Endothelial cell (in vitro differentiated cells): ENCODE results near the gene THBS4. TPM values are rescaled to one million over a fixed set of nuclear protein-coding genes. Genes with fewer than 3 reads are reported as not detected.

Experiments used
- DNase-seq: peaks from one replicate; pipeline ENCODE4 v3.0.0; 2021; ENCODE audit warnings: low spot score
- H3K27ac Mint-ChIP-seq: one replicate; pipeline ENCODE4 v1.8.0; 2021; ENCODE audit warnings: mixed read lengths, inconsistent platforms; ENCODE audit not compliant: unreplicated experiment
- H3K27me3 Mint-ChIP-seq: one replicate; pipeline ENCODE4 v1.8.0; 2021; ENCODE audit warnings: mild to moderate bottlenecking, moderate library complexity, mixed read lengths, inconsistent platforms; ENCODE audit not compliant: unreplicated experiment
- H3K36me3 Mint-ChIP-seq: one replicate; pipeline ENCODE4 v1.8.0; 2021; ENCODE audit warnings: mild to moderate bottlenecking, low read depth, mixed read lengths, inconsistent platforms; ENCODE audit not compliant: unreplicated experiment
- H3K4me1 Mint-ChIP-seq: one replicate; pipeline ENCODE4 v1.8.0; 2021; ENCODE audit warnings: mild to moderate bottlenecking, mixed read lengths, inconsistent platforms; ENCODE audit not compliant: unreplicated experiment
- H3K4me3 Mint-ChIP-seq: one replicate; pipeline ENCODE4 v1.8.0; 2021; ENCODE audit warnings: mild to moderate bottlenecking, mixed read lengths, inconsistent platforms; ENCODE audit not compliant: unreplicated experiment
- H3K9me3 Mint-ChIP-seq: one replicate; pipeline ENCODE4 v1.8.0; 2021; ENCODE audit warnings: mixed read lengths, inconsistent platforms; ENCODE audit not compliant: unreplicated experiment
- long read RNA-seq: library from polyadenylated mRNA; unstranded; transcript quantifications from one replicate; pipeline ENCODE4 v2.0.0, GENCODE V29; 2020; ENCODE audit not compliant: unreplicated experiment
- total RNA-seq: library from RNA; stranded (reverse); fragmentation: NEBNext Ultra II Directional; extraction: Animal tissue kit (Norgen Biotek cat#: 25700); gene quantifications from one replicate; pipeline ENCODE4 v1.2.1, GENCODE V29; 2021; ENCODE audit not compliant: unreplicated experiment
- TF ChIP-seq, protein P1 (sequence below): fragments of 200-600 bp; sonication (generic); IDR thresholded peaks from one replicate; pipeline ENCODE4 v1.5.0; 2021; ENCODE audit warnings: antibody characterized with exemption; ENCODE audit not compliant: unreplicated experiment

THBS4 gene
- 3.0 TPM for total RNA-seq
- long read RNA-seq, partial matches to known transcripts, result 0 of 1 reads
- long read RNA-seq, other reads (novel, unspliced or antisense), result 1 of 1 reads

GRCh38 chr5:80034962-80035821 lies at the start of gene THBS4:
THBS4 (plus strand) TSS chr5:80035348; CDS start chr5:80035538, 190 bp downstream.
- H3K36me3 Mint-ChIP-seq, result no peaks in the 10 kb centered on the region
- no peaks in the 10 kb centered on the region for H3K4me1 Mint-ChIP-seq
- TF ChIP-seq, protein P1, sequence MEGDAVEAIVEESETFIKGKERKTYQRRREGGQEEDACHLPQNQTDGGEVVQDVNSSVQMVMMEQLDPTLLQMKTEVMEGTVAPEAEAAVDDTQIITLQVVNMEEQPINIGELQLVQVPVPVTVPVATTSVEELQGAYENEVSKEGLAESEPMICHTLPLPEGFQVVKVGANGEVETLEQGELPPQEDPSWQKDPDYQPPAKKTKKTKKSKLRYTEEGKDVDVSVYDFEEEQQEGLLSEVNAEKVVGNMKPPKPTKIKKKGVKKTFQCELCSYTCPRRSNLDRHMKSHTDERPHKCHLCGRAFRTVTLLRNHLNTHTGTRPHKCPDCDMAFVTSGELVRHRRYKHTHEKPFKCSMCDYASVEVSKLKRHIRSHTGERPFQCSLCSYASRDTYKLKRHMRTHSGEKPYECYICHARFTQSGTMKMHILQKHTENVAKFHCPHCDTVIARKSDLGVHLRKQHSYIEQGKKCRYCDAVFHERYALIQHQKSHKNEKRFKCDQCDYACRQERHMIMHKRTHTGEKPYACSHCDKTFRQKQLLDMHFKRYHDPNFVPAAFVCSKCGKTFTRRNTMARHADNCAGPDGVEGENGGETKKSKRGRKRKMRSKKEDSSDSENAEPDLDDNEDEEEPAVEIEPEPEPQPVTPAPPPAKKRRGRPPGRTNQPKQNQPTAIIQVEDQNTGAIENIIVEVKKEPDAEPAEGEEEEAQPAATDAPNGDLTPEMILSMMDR, result no peak
- H3K9me3 Mint-ChIP-seq, result no peaks in the 10 kb centered on the region
- no peaks in the 10 kb centered on the region for H3K27me3 Mint-ChIP-seq
- H3K4me3 Mint-ChIP-seq, result peak within 1 kb of the TSS; percentile 82
- DNase-seq, result peak; percentile 20
- no peak within 1 kb of the TSS for H3K27ac Mint-ChIP-seq

DNA sequence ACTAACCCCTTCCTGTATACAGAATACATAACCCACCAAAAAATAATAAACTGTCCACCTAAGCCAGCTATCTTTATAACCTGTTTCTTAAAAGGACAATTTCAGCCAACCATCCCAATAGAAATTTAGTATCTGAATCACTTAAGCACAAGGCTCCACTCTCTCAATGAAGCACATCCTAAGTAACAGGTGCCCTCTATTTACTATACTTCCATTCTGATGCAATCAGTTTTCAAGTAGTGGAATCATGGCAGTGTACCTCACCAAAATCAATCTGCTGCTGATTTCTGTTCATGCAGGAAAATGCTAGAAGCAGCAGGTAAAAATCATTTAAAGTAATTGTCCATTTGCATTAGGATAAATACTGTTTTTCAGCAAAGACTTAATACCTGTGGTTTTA lies 48.9 kb upstream of the THBS4 start:
- Mint-ChIP-seq H3K27me3 (no peaks in the 10 kb centered on the region), H3K4me3 (no peak overlapping the region), H3K36me3 (peaks cover 12% of the 10 kb centered on the region), H3K27ac (no peak overlapping the region), H3K4me1 (peaks cover 7% of the 10 kb centered on the region), H3K9me3 (no peaks in the 10 kb centered on the region)
- TF ChIP-seq, protein P1, result no peak
- DNase-seq, result no peak

DNA sequence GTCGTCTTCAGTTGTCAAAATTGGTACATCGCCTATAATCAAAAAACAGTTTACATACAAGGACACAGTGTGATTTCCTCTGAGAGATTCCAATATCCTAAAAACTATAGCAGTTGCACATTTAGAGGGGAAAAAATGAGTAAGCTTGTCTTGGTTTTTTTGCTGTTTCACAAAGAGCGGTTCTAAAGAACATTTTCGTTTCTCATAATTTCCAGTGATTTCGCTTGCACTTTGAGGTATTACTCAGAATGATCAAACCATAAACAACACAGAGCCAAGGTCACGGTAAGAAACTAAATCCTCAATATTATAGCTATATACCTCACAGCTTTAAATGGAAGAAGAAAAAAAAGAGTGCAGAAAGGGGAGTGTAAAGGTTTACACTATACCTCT lies 44.9 kb upstream of the THBS4 start:
- no peaks in the 10 kb centered on the region for H3K9me3 Mint-ChIP-seq
- H3K4me3 Mint-ChIP-seq, result peak overlapping the region; percentile 95
- H3K4me1 Mint-ChIP-seq, result peaks cover 14% of the 10 kb centered on the region
- no peak for DNase-seq
- H3K36me3 Mint-ChIP-seq, result peaks cover 5% of the 10 kb centered on the region
- H3K27me3 Mint-ChIP-seq, result no peaks in the 10 kb centered on the region
- H3K27ac Mint-ChIP-seq, result peak overlapping the region; percentile 32
- TF ChIP-seq, protein P1, result no peak

DNA sequence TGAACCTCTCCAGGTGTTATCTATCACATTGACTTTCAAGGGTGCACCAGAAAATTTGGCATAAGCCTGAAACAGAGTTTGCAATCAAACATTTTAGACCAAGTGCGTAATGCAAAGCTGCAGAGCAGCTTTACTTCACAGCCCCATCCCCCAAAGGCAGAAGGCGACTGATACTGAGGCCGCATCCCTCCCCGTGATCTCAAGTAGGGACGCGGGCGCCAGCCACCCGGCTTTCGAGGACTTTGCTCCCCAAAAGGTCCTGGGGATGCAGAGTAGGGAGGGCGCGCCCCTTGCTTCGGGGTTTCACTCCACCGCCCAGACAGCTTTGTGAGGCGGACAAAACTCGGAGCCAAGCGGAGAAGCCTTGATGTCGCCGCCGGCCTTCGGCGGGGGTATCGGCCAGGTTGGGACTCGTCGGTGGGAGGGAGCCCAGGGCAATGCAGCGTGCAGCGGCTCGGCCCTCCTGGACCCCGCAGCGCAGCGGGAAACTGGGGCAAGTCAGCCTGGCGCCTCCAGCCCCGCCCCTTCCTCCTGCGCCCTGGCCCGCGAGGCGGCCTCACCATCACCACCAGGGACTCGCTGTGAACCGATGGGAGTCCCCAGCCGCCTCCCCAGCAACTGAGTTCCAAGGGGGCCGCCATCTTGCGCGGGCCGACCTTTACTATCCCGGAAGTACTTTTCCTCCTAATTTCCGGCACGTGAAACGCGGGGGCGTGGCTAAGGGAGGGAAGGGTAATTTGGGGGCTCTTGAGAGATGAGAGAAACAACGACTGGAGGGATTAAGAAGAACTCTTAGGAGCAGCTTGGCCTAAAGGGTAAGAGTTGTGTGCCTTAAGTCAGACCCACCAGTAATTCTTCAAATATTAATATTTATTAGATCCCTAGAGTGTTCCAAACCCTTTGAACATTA lies 44.3 kb upstream of the THBS4 start, which contains the start of gene MTX3:
TSS of gene MTX3 (minus strand) at position 665 of the 910 bp plus-strand sequence. CDS start at position 641, 24 bp downstream.
- Mint-ChIP-seq H3K27me3 (no peaks in the 10 kb centered on the region), H3K9me3 (no peaks in the 10 kb centered on the region), H3K4me3 (peak within 1 kb of the TSS; percentile 95), H3K4me1 (peaks cover 14% of the 10 kb centered on the region), H3K36me3 (peaks cover 4% of the 10 kb centered on the region), H3K27ac (peak within 1 kb of the TSS; percentile 81)
- peak; percentile 76 for DNase-seq
- TF ChIP-seq, protein P1, result no peak
